Right lobe of liver (tissue), 6 donors: ENCODE data around the gene GOLT1A. TPM values are rescaled to one million over a fixed set of nuclear protein-coding genes. Genes with fewer than 3 reads are reported as not detected.

Experiments
- ATAC-seq, 4 donors: fragments of 200-7000 bp; cut with Tn5 transposase; one replicate each; pipeline ENCODE4 v1.9.1; 2020; ENCODE audit warnings: mild to moderate bottlenecking in 4 of 4, moderate library complexity in 4 of 4
- DNase-seq, 3 donors: peaks; one replicate each; pipeline ENCODE4 v3.0.0-alpha.2; 2020
- H3K27ac ChIP-seq, 3 donors: fragments of 200-600 bp; one replicate each; pipeline ENCODE4 v1.8.0; 2022
- H3K27me3 ChIP-seq, 2 donors: fragments of 200-600 bp; one replicate each; pipeline ENCODE4 v1.8.0; 2022
- H3K36me3 ChIP-seq, 4 donors: fragments of 200-600 bp; sonication (generic) in 1 of 4; one replicate each; pipeline versions ENCODE4 v1.5.1 to v1.8.0; 2017 to 2022; ENCODE audit warnings: control low read depth in 1 of 4
- H3K4me1 ChIP-seq, 4 donors: fragments of 200-600 bp; sonication (generic) in 1 of 4; one replicate each; pipeline versions ENCODE4 v1.5.1 to v1.8.0; 2017 to 2022; ENCODE audit warnings: control low read depth in 1 of 4
- H3K4me3 ChIP-seq, 3 donors: fragments of 200-600 bp; one replicate each; pipeline ENCODE4 v1.8.0; 2022
- H3K9me3 ChIP-seq, 4 donors: fragments of 200-600 bp; sonication (generic) in 1 of 4; one replicate each; pipeline versions ENCODE4 v1.5.1 to v1.8.0; 2017 to 2022; ENCODE audit warnings: control low read depth in 1 of 4
- POLR2A ChIP-seq: fragments of 450-650 bp; IDR thresholded peaks from one replicate; pipeline ENCODE4 v1.6.1; 2017; ENCODE audit warnings: antibody characterized with exemption, mild to moderate bottlenecking
- WGBS: methylation state at CpG from one replicate; pipeline ENCODE4 v1.1.6; 2018; ENCODE audit warnings: low coverage, low lambda C conversion rate; ENCODE audit not compliant: insufficient coverage; ENCODE audit errors: missing lambda C conversion rate; 5-methylcytosine and 5-hydroxymethylcytosine counted together
- intact Hi-C, 2 donors: fragments of 100-400 bp; cut with DNase I; formaldehyde crosslinking; loops; one replicate each; pipeline versions ENCODE4 v1.11.2 to v1.14.1; 2022
- total RNA-seq, 6 experiments: library from RNA; depleted of rRNA in 2 of 6; stranded (reverse); fragments of >200 nt in 2 of 6; fragmentation: NEBNext Ultra II Directional in 3 of 6; extraction: Animal tissue kit (Norgen Biotek cat#: 25700) in 3 of 6; gene quantifications; one replicate each; pipeline versions ENCODE4 v1.1.0 to v1.2.4, GENCODE V29; 2016 to 2023
- TF ChIP-seq, protein P1 (sequence below), 4 donors: fragments of 200-600 bp in 3 of 4; fragments of 450-650 bp in 1 of 4; IDR thresholded peaks; one replicate each; pipeline versions ENCODE4 v1.5.1 to v1.8.0; 2016 to 2022; ENCODE audit warnings: antibody characterized with exemption in 4 of 4, mild to moderate bottlenecking in 2 of 4
- donor health status: DM: no; HTN: yes; CAD: no.
- donor health status: DM: no; HTN: no; CAD: no.
- donor health status: DM: no; HTN: no; CAD: no.
- donor health status: DM: no; HTN: yes; CAD: no.
- donor health status: DM: no; HTN: yes; CAD: no.

The GOLT1A gene
- total RNA-seq, 6 experiments from 2014 or later = 49.4 to 103 (median 74.5) TPM

DNA sequence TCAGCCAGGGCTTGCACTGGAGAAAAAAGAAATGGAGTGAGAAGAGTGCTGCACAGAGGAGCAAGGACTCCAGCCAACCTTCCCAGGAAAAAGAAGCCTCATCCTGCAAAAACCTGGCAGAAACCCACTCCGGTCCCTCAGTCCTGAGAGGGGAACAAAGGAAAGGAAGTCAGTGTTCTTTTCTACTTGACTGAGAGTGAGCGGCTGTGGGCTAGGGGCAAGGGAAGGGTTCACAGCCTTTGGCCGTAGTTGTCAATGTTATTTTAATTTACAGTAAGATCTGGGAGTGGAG is 8.9 kb upstream of the GOLT1A start:
- H3K9me3 ChIP-seq = no peaks in the 10 kb centered on the region
- DNase-seq = no peak
- no peaks in the 10 kb centered on the region for H3K27me3 ChIP-seq
- 79% methylated on average over 3 of the region's 3 CpGs for WGBS
- no peak overlapping the region for H3K4me3 ChIP-seq
- TF ChIP-seq, protein P1, sequence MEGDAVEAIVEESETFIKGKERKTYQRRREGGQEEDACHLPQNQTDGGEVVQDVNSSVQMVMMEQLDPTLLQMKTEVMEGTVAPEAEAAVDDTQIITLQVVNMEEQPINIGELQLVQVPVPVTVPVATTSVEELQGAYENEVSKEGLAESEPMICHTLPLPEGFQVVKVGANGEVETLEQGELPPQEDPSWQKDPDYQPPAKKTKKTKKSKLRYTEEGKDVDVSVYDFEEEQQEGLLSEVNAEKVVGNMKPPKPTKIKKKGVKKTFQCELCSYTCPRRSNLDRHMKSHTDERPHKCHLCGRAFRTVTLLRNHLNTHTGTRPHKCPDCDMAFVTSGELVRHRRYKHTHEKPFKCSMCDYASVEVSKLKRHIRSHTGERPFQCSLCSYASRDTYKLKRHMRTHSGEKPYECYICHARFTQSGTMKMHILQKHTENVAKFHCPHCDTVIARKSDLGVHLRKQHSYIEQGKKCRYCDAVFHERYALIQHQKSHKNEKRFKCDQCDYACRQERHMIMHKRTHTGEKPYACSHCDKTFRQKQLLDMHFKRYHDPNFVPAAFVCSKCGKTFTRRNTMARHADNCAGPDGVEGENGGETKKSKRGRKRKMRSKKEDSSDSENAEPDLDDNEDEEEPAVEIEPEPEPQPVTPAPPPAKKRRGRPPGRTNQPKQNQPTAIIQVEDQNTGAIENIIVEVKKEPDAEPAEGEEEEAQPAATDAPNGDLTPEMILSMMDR (IDR thresholded peaks at IDR 0.05) = no peak
- TF ChIP-seq POLR2A = no peak
- peaks cover 0 to 6% (median 1%) of the 10 kb centered on the region in 4 donors for H3K36me3 ChIP-seq
- peaks cover 0 to 27% (median 11%) of the 10 kb centered on the region in 4 donors for H3K4me1 ChIP-seq
- ATAC-seq = no peak
- no peak overlapping the region for H3K27ac ChIP-seq
- intact Hi-C loops = no loop called here

DNA sequence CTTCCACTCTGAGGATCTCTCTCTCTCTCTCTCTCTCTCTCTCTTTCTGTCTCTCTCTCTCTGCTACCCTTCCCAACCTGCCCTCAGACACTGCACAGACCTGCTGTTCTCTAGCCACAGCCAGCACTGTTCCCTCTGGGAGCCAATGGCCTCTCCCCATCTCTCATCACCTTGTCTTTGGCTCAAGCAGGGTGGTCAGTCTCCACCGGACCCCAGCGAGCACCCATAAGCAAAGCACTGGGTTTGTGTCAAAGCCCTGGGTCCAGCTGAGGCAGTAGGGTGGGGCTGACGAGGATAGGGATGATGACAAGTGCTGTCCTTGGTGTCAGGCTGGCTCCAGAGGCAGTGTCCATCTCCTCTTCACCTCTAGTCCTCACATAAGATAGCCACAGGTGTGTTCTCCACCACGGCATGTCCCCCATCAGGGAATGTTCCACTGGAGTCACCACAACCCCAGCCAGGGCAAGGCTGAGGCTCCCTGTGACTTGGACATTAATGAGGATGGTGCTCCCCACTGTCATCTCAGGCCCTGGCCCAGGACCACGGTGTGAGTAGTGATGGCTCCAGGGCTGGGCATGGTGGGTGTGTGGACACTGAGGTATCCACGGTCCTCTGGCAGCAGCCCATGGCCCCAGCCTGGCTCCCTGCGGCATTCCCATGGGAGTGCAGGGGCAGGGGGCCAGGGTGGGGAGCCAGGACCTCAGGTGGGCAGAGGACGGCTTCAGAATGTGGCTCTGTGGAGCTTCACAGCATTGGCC is 8.4 kb upstream of the GOLT1A start:
- Histone ChIP-seq H3K36me3 (peaks cover 0 to 6% (median 1%) of the 10 kb centered on the region in 4 donors), H3K27me3 (no peaks in the 10 kb centered on the region), H3K4me3 (no peak overlapping the region), H3K4me1 (peaks cover 0 to 22% (median 10%) of the 10 kb centered on the region in 4 donors), H3K9me3 (no peaks in the 10 kb centered on the region), H3K27ac (no peak overlapping the region)
- 72% methylated on average over 2 of the region's 8 CpGs for WGBS
- DNase-seq (no peak), ATAC-seq (no peak)
- intact Hi-C loops = no loop called here
- no peak for TF ChIP-seq POLR2A
- TF ChIP-seq, protein P1 (IDR thresholded peaks at IDR 0.05) = no peak

DNA sequence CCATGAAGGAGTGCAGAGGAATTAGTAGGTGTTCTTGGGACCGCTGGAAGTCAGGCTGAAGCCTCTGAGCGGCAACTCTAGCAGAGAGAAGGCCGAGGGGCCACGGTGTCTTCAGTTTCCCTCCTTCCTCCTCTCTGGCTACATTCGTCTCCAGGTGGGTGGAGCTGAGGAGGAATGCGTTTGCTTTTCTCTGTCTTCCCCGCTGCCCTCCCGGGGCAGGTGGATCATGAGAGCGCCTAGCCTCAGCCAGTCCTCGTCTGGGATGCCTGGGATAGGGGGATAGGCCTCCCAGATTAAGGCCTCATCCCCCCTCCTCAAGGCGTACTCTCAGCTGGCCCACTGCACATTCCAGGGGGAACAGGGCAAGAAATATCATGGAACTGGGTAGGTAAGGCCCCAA is 7.5 kb upstream of the GOLT1A start:
- no peak for DNase-seq
- H3K4me1 ChIP-seq = peaks cover 0 to 13% (median 5%) of the 10 kb centered on the region in 4 donors
- WGBS = 64% methylated on average over 8 of the region's 11 CpGs
- no peak overlapping the region for H3K27ac ChIP-seq
- peaks cover 0 to 6% (median 1%) of the 10 kb centered on the region in 4 donors for H3K36me3 ChIP-seq
- no peaks in the 10 kb centered on the region for H3K27me3 ChIP-seq
- ATAC-seq = no peak
- intact Hi-C loops = no loop called here
- no peaks in the 10 kb centered on the region for H3K9me3 ChIP-seq
- no peak overlapping the region for H3K4me3 ChIP-seq
- TF ChIP-seq POLR2A = no peak
- TF ChIP-seq, protein P1 (IDR thresholded peaks at IDR 0.05) = no peak

DNA sequence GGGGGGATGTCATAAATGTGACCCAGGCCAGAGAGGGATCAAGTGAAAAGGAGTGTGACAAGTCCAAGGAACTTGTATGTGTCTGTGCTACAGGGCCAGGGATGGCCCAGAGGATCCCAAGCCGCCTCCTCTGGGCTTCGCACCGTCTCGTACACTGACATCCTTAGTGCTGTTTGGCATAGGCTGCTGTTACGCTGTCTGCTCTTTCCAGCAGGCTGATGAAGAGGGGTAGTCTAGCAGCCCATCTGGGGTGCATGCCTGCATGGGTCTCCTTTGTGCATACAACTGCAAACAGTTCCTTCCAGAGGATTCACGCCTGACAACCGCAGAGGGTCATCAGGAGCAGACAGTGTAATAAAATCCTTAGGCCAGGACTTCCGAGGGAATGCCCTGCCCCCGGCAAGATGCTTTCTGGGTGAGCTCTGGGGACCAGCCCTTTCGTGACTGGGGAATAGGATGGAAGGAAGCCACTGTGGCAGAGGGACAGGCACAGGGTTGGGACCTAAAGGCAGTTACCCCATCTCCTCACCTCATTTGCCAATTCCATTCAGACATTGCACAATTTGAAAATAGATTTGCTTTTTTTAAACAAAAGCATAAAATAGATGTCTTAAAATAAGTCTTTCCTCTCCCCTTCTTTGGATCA is 6.3 kb upstream of the GOLT1A start:
- Histone ChIP-seq H3K9me3 (no peaks in the 10 kb centered on the region), H3K36me3 (peaks cover 0 to 6% (median 1%) of the 10 kb centered on the region in 4 donors), H3K27ac (no peak overlapping the region), H3K4me3 (no peak overlapping the region), H3K4me1 (peaks cover 0 to 3% (median under 1%) of the 10 kb centered on the region in 4 donors), H3K27me3 (no peaks in the 10 kb centered on the region)
- intact Hi-C loops = loop anchor here in 1 of 2 donors (10.0 kb wide), 1 partner anchor 145 kb away; no protein-coding TSS in a partner anchor
- ATAC-seq (no peak), DNase-seq (no peak)
- WGBS = 83% methylated on average over 3 of the region's 10 CpGs
- TF ChIP-seq, protein P1 (IDR thresholded peaks at IDR 0.05) = no peak
- no peak for TF ChIP-seq POLR2A
